Progenitor cell of endocrine pancreas (in vitro differentiated cells): ENCODE results near the gene TEX38. TPM values are rescaled to one million over a fixed set of nuclear protein-coding genes. Genes with fewer than 3 reads are reported as not detected.

Source experiments
- DNase-seq: peaks from one replicate; pipeline ENCODE4 v3.0.0; 2021; ENCODE audit warnings: low spot score; ENCODE audit not compliant: unreplicated experiment
- H3K27ac Mint-ChIP-seq: 2 replicates; pipeline ENCODE4 v1.8.0; 2021; ENCODE audit warnings: mild to moderate bottlenecking, moderate library complexity, mixed read lengths
- H3K27me3 Mint-ChIP-seq: 2 replicates; pipeline ENCODE4 v1.8.0; 2021; ENCODE audit warnings: mixed read lengths
- H3K36me3 Mint-ChIP-seq: 2 replicates; pipeline ENCODE4 v1.8.0; 2022; ENCODE audit warnings: mixed read lengths; ENCODE audit not compliant: insufficient read depth
- H3K4me1 Mint-ChIP-seq: 2 replicates; pipeline ENCODE4 v1.8.0; 2021; ENCODE audit warnings: low read depth, mixed read lengths
- H3K4me3 Mint-ChIP-seq: 2 replicates; pipeline ENCODE4 v1.8.0; 2021; ENCODE audit warnings: low read depth, mild to moderate bottlenecking, moderate library complexity, mixed read lengths
- H3K9me3 Mint-ChIP-seq: 2 replicates; pipeline ENCODE4 v1.8.0; 2021; ENCODE audit warnings: low read depth, mixed read lengths
- total RNA-seq: library from RNA; stranded (reverse); gene quantifications from 2 replicates; pipeline ENCODE4 v1.2.1, GENCODE V29; 2021
- TF ChIP-seq, protein P1 (sequence below): fragments of 200-600 bp; sonication (generic); IDR thresholded peaks from one replicate; pipeline ENCODE4 v1.5.0; 2021; ENCODE audit warnings: antibody characterized with exemption, mild to moderate bottlenecking; ENCODE audit not compliant: unreplicated experiment

Gene TEX38
- total RNA-seq, 1 donor from 2014 or later: 0.38 TPM

DNA sequence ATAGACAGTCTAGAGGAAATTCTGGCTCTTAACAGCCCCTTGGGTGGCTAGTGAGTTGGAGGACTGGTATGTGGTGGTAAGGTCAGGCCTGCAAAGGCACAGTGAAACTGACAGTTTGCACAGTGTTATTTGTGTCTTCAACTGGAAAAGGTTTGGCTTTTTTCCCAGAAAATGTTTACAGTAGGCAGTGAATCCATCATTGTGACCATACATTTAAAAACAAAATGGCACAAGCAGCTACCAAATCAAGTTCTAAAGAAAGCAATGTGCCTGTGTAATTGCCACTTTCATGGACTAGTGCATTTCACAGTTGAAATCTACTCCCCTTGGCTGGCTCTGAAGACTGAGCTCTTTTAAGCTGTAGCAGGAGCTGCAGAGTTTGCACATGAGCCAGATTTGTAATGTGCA lies 28.3 kb upstream of the TEX38 start:
- no peaks in the 10 kb centered on the region for H3K9me3 Mint-ChIP-seq

DNA sequence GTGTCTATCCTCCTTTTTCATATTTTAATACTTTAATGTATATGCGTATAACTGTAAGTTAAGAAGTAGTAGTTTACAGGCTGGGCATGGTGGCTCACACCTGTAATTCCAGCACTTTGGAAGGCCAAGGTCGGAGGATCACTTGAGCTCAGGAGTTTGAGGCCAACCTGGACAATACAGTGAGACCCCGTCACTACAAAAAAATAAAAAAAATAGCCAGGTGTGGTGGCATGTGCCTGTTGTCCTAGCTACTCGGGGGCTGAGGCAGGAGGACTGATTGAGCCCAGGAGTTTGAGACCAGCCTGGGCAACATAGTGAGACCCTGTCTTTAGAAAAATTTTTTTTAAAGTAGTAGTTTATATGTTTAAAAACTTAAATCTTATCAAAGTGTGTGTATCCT lies 25.8 kb upstream of the TEX38 start:
- H3K4me3 Mint-ChIP-seq: no peak overlapping the region
- no peak for DNase-seq
- H3K9me3 Mint-ChIP-seq: peaks cover 6% of the 10 kb centered on the region
- no peaks in the 10 kb centered on the region for H3K27me3 Mint-ChIP-seq
- TF ChIP-seq, protein P1, sequence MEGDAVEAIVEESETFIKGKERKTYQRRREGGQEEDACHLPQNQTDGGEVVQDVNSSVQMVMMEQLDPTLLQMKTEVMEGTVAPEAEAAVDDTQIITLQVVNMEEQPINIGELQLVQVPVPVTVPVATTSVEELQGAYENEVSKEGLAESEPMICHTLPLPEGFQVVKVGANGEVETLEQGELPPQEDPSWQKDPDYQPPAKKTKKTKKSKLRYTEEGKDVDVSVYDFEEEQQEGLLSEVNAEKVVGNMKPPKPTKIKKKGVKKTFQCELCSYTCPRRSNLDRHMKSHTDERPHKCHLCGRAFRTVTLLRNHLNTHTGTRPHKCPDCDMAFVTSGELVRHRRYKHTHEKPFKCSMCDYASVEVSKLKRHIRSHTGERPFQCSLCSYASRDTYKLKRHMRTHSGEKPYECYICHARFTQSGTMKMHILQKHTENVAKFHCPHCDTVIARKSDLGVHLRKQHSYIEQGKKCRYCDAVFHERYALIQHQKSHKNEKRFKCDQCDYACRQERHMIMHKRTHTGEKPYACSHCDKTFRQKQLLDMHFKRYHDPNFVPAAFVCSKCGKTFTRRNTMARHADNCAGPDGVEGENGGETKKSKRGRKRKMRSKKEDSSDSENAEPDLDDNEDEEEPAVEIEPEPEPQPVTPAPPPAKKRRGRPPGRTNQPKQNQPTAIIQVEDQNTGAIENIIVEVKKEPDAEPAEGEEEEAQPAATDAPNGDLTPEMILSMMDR: no peak
- H3K36me3 Mint-ChIP-seq: peaks cover 42% of the 10 kb centered on the region
- no peak overlapping the region for H3K27ac Mint-ChIP-seq
- H3K4me1 Mint-ChIP-seq: no peaks in the 10 kb centered on the region

More for the DNA sequence above, 28.3 kb upstream of the TEX38 start:
- H3K27ac Mint-ChIP-seq: no peak overlapping the region
- TF ChIP-seq, protein P1: no peak
- no peak for DNase-seq
- peaks cover 14% of the 10 kb centered on the region for H3K4me1 Mint-ChIP-seq
- H3K36me3 Mint-ChIP-seq: peaks cover 26% of the 10 kb centered on the region
- no peak overlapping the region for H3K4me3 Mint-ChIP-seq
- H3K27me3 Mint-ChIP-seq: no peaks in the 10 kb centered on the region

DNA sequence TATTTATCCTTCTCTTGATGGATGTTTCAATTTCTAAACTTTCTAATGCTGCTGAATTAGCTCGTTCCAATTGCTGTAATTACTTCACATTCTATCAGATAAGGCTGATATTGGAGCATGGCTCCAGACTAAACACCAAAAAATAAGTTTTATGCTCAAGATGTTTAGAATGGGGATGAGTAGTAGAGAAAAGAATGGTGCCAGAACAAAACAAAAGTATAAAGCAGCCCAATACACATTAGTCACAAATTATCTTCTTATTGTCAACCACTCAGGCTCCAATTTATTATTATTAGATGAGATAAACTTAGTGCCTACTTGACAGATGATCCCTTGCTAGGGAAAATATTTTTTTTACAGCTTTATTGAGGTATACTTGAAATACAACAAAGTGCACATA lies 25.3 kb upstream of the TEX38 start:
- Mint-ChIP-seq H3K27ac (no peak overlapping the region), H3K9me3 (peaks cover 6% of the 10 kb centered on the region), H3K27me3 (no peaks in the 10 kb centered on the region), H3K4me3 (no peak overlapping the region), H3K36me3 (peaks cover 44% of the 10 kb centered on the region), H3K4me1 (no peaks in the 10 kb centered on the region)
- TF ChIP-seq, protein P1: no peak
- DNase-seq: no peak

DNA sequence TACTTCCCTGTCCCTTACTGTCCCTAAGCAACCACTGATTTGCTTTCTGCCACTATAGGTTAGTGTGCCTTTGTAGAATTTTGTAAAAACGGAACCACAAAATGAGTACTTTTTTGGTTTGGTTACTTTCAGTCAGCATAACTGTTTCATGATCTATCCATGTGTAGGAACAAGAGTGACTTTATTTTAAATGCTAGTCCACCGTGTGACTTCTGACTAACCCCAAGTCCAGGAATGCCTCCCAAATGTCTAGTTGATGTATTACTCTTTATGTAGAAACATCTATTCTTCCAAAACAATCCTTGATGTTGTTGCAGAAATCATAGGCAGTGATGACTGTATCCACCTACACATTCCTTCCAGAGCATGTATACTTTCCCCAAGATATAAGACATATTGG lies 24.8 kb upstream of the TEX38 start:
- H3K27ac Mint-ChIP-seq: no peak overlapping the region
- H3K36me3 Mint-ChIP-seq: peaks cover 43% of the 10 kb centered on the region

DNA sequence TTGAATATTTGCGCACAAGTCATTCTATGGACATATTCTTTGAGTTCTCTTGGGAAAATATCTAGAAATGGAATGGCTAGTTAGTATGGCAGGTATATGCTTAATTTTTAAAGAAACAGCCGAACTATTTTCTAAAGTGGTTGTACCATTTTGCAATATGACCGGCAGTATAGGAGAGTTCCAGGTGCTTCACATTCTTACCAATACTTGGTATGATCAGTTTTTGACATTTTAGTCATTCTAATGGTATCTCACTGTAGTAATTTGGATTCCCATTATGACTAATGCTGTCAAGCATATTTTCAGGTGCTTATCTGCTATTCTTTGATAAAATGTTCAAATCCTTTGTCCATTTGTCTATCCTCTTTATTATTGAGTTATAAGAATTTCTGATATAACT lies 24.0 kb upstream of the TEX38 start:
- Mint-ChIP-seq H3K4me1 (no peaks in the 10 kb centered on the region), H3K27me3 (no peaks in the 10 kb centered on the region), H3K27ac (no peak overlapping the region), H3K36me3 (peaks cover 43% of the 10 kb centered on the region), H3K9me3 (peaks cover 6% of the 10 kb centered on the region), H3K4me3 (no peak overlapping the region)
- no peak for DNase-seq
- TF ChIP-seq, protein P1: no peak

More for the DNA sequence above, 24.8 kb upstream of the TEX38 start:
- Mint-ChIP-seq H3K27me3 (no peaks in the 10 kb centered on the region), H3K9me3 (peaks cover 6% of the 10 kb centered on the region), H3K4me1 (no peaks in the 10 kb centered on the region), H3K4me3 (no peak overlapping the region)
- DNase-seq: no peak
- TF ChIP-seq, protein P1: no peak
